ENCODE results near the gene NLGN1. TPM values are rescaled to one million over a fixed set of nuclear protein-coding genes. Genes with fewer than 3 reads are reported as not detected.

Gene NLGN1
- total RNA-seq, 4 donors from 2014 or later = 12.9 to 20.9 (median 18.0) TPM

- H3K27ac ChIP-seq (replicated peaks in 1 of 4) = no peak overlapping the region
- H3K4me3 ChIP-seq = no peak overlapping the region
- 90% methylated on average over 2 of the region's 2 CpGs for WGBS
- no peaks in the 10 kb centered on the region for H3K9me3 ChIP-seq
- DNase-seq (ENCODE audit: extremely low spot score) = no peak
- no peaks in the 10 kb centered on the region for H3K4me1 ChIP-seq
- intact Hi-C loops (cut with DNase I) = no loop called here
- H3K36me3 ChIP-seq = no peaks in the 10 kb centered on the region
- TF ChIP-seq POLR2A (IDR thresholded peaks at IDR 0.05; ENCODE audit: low read depth) (no peak), POLR2AphosphoS5 (IDR thresholded peaks at IDR 0.05) (no peak), CTCF (IDR thresholded peaks at IDR 0.05) (no peak), EP300 (IDR thresholded peaks at IDR 0.05) (no peak)
- no peaks in the 10 kb centered on the region for H3K27me3 ChIP-seq
These were observed 396.4 kb downstream of the NLGN1 start for GRCh38 chr3:173793963-173794362.

- no peak overlapping the region for H3K4me3 ChIP-seq
- WGBS = 95% methylated on average over 1 of the region's 1 CpG
- no peaks in the 10 kb centered on the region for H3K9me3 ChIP-seq
- no peak overlapping the region for H3K27ac ChIP-seq (replicated peaks in 1 of 4)
- no peaks in the 10 kb centered on the region for H3K4me1 ChIP-seq
- no peaks in the 10 kb centered on the region for H3K36me3 ChIP-seq
- intact Hi-C loops (cut with DNase I) = no loop called here
- DNase-seq (ENCODE audit: extremely low spot score) = no peak
- H3K27me3 ChIP-seq = no peaks in the 10 kb centered on the region
- no peak for TF ChIP-seq POLR2AphosphoS5 (IDR thresholded peaks at IDR 0.05)
- no peak for TF ChIP-seq CTCF (IDR thresholded peaks at IDR 0.05)
- TF ChIP-seq POLR2A (IDR thresholded peaks at IDR 0.05; ENCODE audit: low read depth) = no peak
- no peak for TF ChIP-seq EP300 (IDR thresholded peaks at IDR 0.05)
These were observed 398.9 kb downstream of the NLGN1 start for GRCh38 chr3:173796405-173796804.

GRCh38 chr3:173796890-173797289, 399.3 kb downstream of the NLGN1 start:
- DNase-seq (ENCODE audit: extremely low spot score) = no peak
- 82% methylated on average over 3 of the region's 3 CpGs for WGBS
- Histone ChIP-seq H3K27me3 (no peaks in the 10 kb centered on the region), H3K9me3 (no peaks in the 10 kb centered on the region), H3K4me3 (no peak overlapping the region), H3K36me3 (no peaks in the 10 kb centered on the region), H3K4me1 (no peaks in the 10 kb centered on the region), H3K27ac (replicated peaks in 1 of 4) (no peak overlapping the region)
- TF ChIP-seq EP300 (IDR thresholded peaks at IDR 0.05) (no peak), POLR2AphosphoS5 (IDR thresholded peaks at IDR 0.05) (no peak), CTCF (IDR thresholded peaks at IDR 0.05) (no peak), POLR2A (IDR thresholded peaks at IDR 0.05; ENCODE audit: low read depth) (no peak)
- intact Hi-C loops (cut with DNase I) = no loop called here

- no peak for TF ChIP-seq EP300 (IDR thresholded peaks at IDR 0.05)
- TF ChIP-seq CTCF (IDR thresholded peaks at IDR 0.05) = no peak
- TF ChIP-seq POLR2A (IDR thresholded peaks at IDR 0.05; ENCODE audit: low read depth) = no peak
- no peak for TF ChIP-seq POLR2AphosphoS5 (IDR thresholded peaks at IDR 0.05)
- DNase-seq (ENCODE audit: extremely low spot score) = no peak
- Histone ChIP-seq H3K36me3 (no peaks in the 10 kb centered on the region), H3K4me1 (no peaks in the 10 kb centered on the region), H3K27me3 (no peaks in the 10 kb centered on the region), H3K9me3 (no peaks in the 10 kb centered on the region), H3K4me3 (no peak overlapping the region), H3K27ac (replicated peaks in 1 of 4) (no peak overlapping the region)
- intact Hi-C loops (cut with DNase I) = no loop called here
- WGBS = 82% methylated on average over 4 of the region's 4 CpGs
These were observed 401.7 kb downstream of the NLGN1 start for GRCh38 chr3:173799060-173799816.

- WGBS = 83% methylated on average over 2 of the region's 2 CpGs
- Histone ChIP-seq H3K4me1 (no peaks in the 10 kb centered on the region), H3K27me3 (no peaks in the 10 kb centered on the region), H3K4me3 (no peak overlapping the region), H3K27ac (replicated peaks in 1 of 4) (no peak overlapping the region), H3K36me3 (no peaks in the 10 kb centered on the region), H3K9me3 (no peaks in the 10 kb centered on the region)
- intact Hi-C loops (cut with DNase I) = no loop called here
- TF ChIP-seq POLR2A (IDR thresholded peaks at IDR 0.05; ENCODE audit: low read depth) (no peak), CTCF (IDR thresholded peaks at IDR 0.05) (no peak), EP300 (IDR thresholded peaks at IDR 0.05) (no peak), POLR2AphosphoS5 (IDR thresholded peaks at IDR 0.05) (no peak)
- no peak for DNase-seq (ENCODE audit: extremely low spot score)
These were observed 402.6 kb downstream of the NLGN1 start for GRCh38 chr3:173800154-173800553.
